Cardiac septum (tissue), 1 donor: ENCODE measurements around the gene NOXRED1. TPM values are rescaled to one million over a fixed set of nuclear protein-coding genes. Genes with fewer than 3 reads are reported as not detected.

Source experiments
- DNase-seq: peaks from one replicate; pipeline ENCODE4 v3.0.0-alpha.2; 2020; ENCODE audit warnings: low spot score
- intact Hi-C: fragments of 100-400 bp; cut with DNase I; formaldehyde crosslinking; loops from one replicate; pipeline ENCODE4 v1.14.0; 2022
- total RNA-seq: library from RNA; stranded (reverse); fragmentation: NEBNext Ultra II Directional; extraction: Animal tissue kit (Norgen Biotek cat#: 25700); gene quantifications from one replicate; pipeline ENCODE4 v1.2.1, GENCODE V29; 2021
- donor health status: DM: no; HTN: no; CAD: no.

The NOXRED1 gene
- total RNA-seq, 1 donor from 2014 or later: not detected

DNA sequence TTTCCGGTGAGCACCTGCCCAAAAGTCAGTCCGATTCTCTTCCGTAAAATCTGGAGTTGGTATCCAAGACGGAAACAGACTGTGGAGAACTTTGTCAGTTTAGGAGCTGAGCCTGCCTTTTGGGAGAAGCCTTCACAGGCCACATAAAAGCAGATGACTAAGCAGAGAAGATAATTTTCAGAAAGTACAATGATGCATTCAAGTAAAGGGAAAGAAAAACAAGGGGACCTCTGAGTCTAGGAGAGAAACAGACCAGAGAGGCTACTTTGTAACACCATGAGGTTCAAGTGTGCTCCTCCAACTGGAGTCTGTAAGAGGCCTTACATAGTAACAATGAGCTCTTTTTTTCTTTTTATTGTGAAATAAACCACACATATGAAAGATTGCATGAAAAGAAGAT lies 67.5 kb downstream of the NOXRED1 start:
- no peak for DNase-seq
- intact Hi-C loops: no loop called here

DNA sequence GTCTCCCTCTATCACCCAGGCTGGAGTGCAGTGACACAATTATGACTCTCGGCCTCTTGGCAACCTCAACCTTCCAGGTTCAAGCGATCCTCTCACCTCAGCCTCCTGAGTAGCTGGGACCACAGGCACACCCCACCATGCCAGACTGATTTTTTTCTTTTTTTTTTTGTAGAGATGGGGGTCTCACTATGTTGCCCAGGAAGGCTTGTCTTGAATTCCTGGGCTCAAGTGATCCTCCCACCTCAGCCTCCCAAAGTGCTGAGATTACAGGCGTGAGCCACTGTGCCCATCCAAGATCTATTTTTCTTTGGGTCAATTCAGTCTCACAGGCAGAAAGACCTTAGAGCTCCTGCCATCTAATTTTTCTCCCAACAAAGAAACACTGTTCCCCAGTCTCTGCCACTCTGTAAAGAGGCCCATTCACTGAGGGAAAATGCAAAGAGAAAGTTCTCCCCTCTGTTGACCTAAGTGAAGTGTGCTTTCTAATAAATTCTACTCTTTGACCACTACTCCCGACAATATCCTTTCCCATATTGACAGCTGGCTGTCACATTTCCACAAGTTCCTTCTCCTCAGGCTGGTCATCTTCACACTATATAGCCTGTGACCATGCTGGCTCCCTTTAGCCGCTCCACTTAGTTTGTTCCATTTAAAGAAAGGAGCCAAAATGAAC lies 69.7 kb downstream of the NOXRED1 start:
- intact Hi-C loops: no loop called here
- no peak for DNase-seq

DNA sequence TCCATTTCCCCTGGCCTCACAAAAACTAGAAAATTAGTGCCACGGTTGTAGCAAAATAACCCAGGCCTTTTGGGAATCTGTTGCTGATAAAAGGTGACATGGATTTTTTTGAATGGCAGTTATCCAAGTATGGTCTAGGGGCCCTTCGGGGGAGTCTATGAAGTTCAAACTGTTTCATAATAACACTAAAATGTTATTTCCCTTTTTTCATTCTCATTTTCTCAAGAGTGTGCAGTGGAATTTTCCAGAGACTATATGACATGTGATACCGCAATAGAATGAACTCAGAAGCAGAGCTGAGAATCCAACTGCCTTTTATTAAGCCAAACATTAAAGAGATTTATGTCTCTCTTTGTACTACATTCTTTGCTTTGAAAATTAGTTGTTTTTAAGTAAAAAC lies 75.6 kb downstream of the NOXRED1 start:
- no peak for DNase-seq
- intact Hi-C loops: no loop called here

DNA sequence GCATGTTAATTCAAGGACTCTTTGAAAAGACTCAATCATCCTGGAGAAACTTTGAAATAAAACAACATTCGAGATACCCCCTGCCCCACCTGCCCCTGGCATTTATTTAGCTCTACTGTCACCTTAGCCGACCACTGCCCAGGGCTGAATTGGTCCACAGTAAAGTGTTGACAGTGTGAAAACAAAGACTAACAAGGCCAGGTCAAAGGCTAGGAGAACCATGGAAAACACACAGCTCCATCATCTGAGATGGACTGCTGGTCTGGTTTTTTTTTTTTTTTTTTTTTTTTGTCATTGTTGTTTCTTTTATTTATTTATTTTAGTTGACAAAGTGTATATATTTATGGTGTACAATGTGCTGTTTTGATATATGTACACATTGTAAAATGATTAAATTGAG lies 76.8 kb downstream of the NOXRED1 start:
- DNase-seq: no peak
- intact Hi-C loops: no loop called here

DNA sequence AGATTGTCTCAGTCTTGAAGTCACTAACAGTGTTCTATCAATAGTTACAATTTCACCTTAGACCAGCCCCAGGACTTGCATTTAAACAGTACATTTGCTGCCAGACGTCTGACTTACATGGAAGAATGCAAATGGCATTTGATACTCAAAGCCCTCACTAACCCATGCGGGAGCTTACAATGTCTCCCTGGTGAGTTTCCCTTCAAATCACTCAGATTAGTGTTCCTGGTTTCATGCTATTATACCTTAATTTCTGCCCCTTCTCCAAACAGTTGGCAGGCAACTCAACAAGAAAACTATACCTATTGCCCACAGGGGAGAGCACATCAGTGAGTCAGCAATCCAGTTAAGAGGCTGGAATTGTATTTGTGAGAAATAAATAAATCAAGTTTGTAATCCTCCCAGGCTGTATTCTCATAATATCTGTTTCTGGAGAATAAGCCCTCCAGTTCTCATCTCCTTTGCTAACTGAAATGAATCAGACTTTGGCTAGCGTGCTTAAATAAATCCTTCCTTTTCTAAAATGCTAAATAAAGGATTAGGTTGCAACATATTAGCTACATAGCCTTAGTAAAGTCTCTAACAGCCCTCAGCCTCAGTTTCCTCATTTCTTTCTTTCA lies 78.8 kb downstream of the NOXRED1 start:
- intact Hi-C loops: no loop called here

More for the DNA sequence above, 78.8 kb downstream of the NOXRED1 start:
- DNase-seq: no peak

Other genes with a start within 250 kb of the NOXRED1 start
- 0.46 TPM for gene TMEM63C, start 241.7 kb downstream of the NOXRED1 start, total RNA-seq
- gene NGB, start 152.3 kb downstream of the NOXRED1 start, total RNA-seq: not detected
- 19.9 TPM for gene POMT2, start 102.6 kb downstream of the NOXRED1 start, total RNA-seq
- 10.9 TPM for gene GSTZ1, start 102.5 kb downstream of the NOXRED1 start, total RNA-seq
- gene TMED8, start 46.4 kb downstream of the NOXRED1 start, total RNA-seq: 5.6 TPM
- gene SAMD15, start 46.1 kb downstream of the NOXRED1 start, total RNA-seq: 0.11 TPM
- gene VIPAS39, start 34.1 kb upstream of the NOXRED1 start, total RNA-seq: 12.5 TPM
- 138 TPM for gene AHSA1, start 34.6 kb upstream of the NOXRED1 start, total RNA-seq
- not detected for gene ISM2, start 75.3 kb upstream of the NOXRED1 start, total RNA-seq
- 13.5 TPM for gene SPTLC2, start 193.1 kb upstream of the NOXRED1 start, total RNA-seq